Muscle layer of duodenum (tissue), 2 donors: ENCODE data around the gene CLMN.
A peak's percentile ranks its signal among the peaks of the same experiment; 100 is the strongest.

Source experiments
- H3K27ac ChIP-seq: one replicate; pipeline ENCODE4 v1.7.0; 2013; ENCODE audit warnings: mild to moderate bottlenecking, low read length
- H3K27me3 ChIP-seq: one replicate; pipeline ENCODE4 v1.7.0; 2013; ENCODE audit warnings: low read depth, mild to moderate bottlenecking, control low read depth, low read length
- H3K36me3 ChIP-seq, 2 donors: one replicate each; pipeline ENCODE4 v1.7.0; 2013; ENCODE audit warnings: low read length in 2 of 2, control low read depth in 1 of 2, mild to moderate bottlenecking in 1 of 2; ENCODE audit not compliant: insufficient read depth in 2 of 2, control insufficient read depth in 1 of 2
- H3K4me1 ChIP-seq, 2 donors: one replicate each; pipeline ENCODE4 v1.7.0; 2013; ENCODE audit warnings: low read length in 2 of 2, mild to moderate bottlenecking in 2 of 2, control low read depth in 1 of 2, moderate library complexity in 1 of 2; ENCODE audit not compliant: insufficient read depth in 2 of 2, control insufficient read depth in 1 of 2
- H3K4me3 ChIP-seq, 2 donors: one replicate each; pipeline ENCODE4 v1.7.0; 2013; ENCODE audit warnings: low read length in 2 of 2, low read depth in 1 of 2, mild to moderate bottlenecking in 1 of 2
- H3K9me3 ChIP-seq, 2 donors: one replicate each; pipeline ENCODE4 v1.7.0; 2013; ENCODE audit warnings: low read length in 2 of 2, control low read depth in 1 of 2, mild to moderate bottlenecking in 1 of 2; ENCODE audit not compliant: control insufficient read depth in 1 of 2
- donor health status: healthy.

CLMN gene

DNA sequence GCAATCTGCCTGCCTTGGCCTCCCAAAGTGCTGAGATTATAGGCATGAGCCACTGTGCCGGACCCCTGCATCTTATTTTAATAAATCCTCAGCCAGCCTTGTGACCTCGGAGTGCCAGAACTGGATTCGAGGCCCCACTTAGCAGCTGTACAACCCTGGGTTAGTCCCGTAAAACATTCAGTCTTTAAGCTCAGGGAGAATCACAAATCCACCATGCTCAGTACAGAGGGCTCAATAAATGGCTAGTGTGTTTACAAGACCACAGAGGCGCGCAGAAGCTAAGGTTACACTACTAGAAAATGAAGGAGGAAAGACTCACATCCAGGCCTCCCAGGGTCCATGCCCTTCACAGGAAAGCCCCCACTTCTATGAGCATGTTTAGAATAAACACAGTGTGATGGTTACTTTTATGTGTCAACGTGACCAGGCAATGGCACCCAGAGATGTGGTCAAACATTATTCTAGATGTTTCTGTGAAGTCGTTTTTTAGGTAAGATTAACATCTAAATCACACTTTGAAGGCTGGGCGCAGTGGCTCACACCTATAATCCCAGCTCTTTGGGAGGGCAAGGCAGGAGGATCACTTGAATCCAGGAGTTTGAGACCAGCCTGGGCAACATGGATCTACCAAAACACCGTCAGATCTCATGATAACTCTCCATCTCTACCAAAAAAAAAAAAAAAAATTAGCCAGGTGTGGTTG lies 55.3 kb downstream of the CLMN start:
- Histone ChIP-seq H3K4me3 (no peak overlapping the region), H3K27ac (no peak overlapping the region), H3K27me3 (no peaks in the 10 kb centered on the region), H3K9me3 (no peaks in the 10 kb centered on the region), H3K36me3 (no peaks in the 10 kb centered on the region), H3K4me1 (peaks cover 11 to 22% of the 10 kb centered on the region in 2 donors)

DNA sequence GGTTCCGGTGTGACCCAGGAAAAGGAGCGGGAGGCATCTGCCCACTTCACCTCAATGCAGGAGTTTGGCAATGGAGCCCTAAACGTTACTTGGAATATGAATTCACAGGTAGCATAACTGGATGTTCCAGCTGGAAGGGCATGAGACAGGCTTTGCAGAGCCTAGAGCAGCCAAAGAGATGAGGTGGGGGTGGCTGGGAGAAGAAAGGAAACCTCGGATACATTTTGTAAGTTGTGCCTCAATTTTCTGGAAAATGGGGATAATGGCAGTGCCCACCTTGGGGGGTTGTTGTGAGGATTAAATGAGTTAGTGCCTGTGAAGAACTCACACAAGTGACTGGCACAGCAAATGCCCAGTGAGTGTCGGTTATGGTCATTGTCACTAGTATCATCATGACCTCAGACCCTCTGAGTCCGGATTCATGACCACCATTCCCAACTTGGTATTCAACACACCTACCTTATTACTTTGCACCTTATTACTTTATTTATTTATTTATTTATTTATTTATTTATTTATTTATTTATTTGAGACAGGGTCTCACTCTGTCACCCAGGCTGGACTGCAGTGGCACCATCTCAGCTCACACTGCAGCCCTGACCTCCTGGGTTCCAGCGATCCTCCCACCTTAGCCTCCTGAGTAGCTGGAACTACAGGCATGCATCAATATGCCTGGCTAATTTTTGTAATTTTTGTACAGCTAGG lies 56.0 kb downstream of the CLMN start:
- H3K4me1 ChIP-seq = peaks cover 11 to 25% of the 10 kb centered on the region in 2 donors
- H3K4me3 ChIP-seq = no peak overlapping the region
- H3K27ac ChIP-seq = no peak overlapping the region

DNA sequence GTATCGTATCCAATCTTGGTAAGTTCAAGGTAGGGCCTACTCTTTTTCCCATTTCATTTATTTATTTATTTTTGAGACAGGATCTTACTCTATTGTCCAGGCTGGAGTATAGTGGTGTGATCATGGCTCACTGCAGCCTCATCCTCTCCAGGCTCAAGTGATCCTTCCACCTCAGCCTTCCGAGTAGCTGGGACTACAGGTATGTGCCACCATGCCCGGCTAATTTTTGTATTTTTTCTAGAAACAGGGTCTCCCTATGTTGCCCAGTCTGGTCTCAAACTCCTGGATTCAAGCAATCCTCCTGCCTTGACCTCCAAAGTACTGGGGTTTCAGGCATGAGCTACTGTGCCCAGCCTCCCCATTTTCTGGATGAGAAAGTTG lies 57.2 kb downstream of the CLMN start:
- Histone ChIP-seq H3K4me1 (peaks cover 11 to 25% of the 10 kb centered on the region in 2 donors), H3K4me3 (no peak overlapping the region), H3K27ac (no peak overlapping the region)

More for the DNA sequence above, 56.0 kb downstream of the CLMN start:
- no peaks in the 10 kb centered on the region for H3K27me3 ChIP-seq
- H3K36me3 ChIP-seq = no peaks in the 10 kb centered on the region
- H3K9me3 ChIP-seq = no peaks in the 10 kb centered on the region

DNA sequence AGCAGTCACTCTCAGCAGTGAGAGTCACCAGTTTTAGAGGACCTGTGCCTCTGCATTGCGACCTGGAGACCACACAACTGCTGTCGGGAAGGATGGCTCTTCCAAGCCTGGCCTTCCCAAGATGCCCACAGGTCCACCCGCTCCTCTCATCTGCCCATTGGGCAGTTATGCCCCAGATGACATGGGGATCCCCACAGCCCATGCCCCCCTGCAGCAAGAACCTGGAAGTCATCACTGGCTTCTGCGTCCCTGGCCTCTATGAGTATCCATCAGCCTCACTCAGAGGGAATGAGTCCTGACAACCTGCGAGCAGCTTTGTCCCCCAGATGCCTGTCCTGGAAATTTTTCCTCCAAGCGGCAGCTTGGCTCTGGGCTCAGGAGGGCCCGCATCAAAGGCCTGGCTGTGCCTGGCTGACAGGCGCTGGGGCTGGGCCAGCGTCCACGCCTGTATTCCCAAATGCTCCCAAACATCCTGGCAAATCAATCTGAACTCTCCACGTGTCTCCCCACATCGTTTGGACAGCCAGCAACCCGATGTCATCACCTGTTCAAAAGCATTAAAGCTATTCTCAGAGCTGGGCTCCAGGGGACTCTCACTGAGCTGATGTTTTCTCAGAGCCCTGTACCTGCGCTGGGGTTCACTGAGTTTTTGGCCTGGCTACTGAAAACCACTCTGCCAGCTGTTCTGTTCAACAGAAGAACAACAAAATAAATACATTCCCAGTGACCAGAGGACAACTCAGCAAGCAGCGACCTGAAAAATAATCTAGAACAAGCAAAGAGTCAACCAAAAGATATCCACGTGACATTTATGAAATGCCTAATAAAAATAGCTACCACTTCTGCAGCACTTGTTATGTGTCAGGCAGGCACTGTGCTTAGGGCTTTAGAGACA lies 57.8 kb downstream of the CLMN start:
- Histone ChIP-seq H3K27me3 (no peaks in the 10 kb centered on the region), H3K27ac (no peak overlapping the region), H3K4me3 (no peak overlapping the region), H3K4me1 (peaks cover 11 to 25% of the 10 kb centered on the region in 2 donors), H3K9me3 (no peaks in the 10 kb centered on the region), H3K36me3 (no peaks in the 10 kb centered on the region)

More for the DNA sequence above, 57.2 kb downstream of the CLMN start:
- Histone ChIP-seq H3K27me3 (no peaks in the 10 kb centered on the region), H3K9me3 (no peaks in the 10 kb centered on the region), H3K36me3 (no peaks in the 10 kb centered on the region)

DNA sequence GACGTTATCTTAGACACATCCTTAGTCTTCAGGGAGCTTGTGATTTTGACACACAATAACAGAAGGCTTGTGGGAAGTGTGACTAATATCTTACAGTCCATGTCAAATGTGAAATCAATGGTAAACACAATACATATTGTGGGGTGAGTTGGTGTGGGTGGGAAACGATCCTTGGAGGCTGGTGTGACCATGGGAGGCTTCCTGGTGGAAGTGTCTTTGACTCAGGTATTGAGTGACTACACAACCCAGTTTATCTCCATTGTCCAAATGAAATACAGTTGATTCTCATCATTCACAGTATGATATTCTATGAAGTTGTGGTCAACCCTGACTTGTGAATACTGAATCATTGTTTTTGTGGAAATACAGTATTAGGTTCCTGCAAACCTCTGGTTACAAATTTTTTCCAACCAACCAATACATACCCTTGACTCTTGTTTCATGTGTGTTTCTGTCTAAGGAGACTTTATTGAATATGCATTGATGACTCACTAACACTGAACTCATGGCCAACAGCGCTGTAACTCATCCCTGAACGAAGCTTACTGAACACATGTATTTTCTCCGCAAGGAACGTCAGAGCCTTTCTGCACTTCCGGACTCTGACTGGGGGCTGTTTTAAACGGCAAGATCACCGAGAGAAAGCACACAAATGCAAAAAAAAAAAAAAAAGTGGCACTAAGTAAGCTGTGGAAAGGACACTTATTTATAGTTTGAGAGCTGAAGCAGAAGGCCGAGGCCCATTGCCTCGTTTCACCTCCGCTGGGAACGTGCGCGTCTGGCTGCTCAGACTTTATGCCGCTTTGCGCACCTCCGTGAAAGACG lies 59.0 kb downstream of the CLMN start:
- peak overlapping the region; percentile 4 for H3K27ac ChIP-seq
- H3K4me1 ChIP-seq = peaks cover 8 to 28% of the 10 kb centered on the region in 2 donors

DNA sequence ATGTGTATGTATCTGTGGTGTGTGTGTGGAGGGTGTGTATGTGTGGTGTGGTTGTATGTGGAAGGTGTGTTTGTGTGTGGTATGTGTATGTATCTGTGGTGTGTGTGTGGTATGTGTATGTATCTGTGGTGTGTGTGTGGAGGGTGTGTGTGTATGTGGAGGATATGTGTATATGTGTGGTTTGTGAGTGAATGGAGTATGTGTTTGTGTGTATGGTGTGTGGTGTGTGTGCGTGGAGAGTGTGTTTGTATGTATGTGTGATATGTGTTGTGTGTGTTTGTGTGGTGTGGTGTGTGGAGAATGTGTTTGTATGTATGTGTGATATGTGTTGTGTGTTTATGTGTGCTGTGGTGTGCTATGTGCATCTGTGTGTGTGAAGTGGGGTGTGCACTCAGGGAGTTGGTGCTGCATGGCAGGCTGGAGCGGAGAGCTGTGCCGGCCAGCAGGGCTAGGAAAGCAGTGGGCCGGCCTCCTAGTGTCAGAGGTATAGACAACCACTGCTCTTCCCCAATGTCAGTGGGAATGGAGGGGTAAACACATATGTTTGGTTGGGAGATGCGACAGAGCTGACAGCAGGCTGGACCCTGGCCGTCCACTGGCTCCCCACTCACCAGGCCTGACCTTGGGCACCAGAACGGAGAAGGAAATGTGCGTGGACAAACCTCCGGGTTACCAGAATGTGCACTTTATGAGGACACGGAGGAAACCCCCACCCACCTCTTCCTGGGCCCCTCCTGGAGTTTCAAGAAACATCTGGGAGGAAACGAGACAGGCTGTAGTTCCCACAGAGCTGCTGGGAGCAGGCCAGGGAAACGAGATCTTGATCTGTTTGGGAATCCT lies 60.7 kb downstream of the CLMN start:
- H3K36me3 ChIP-seq = no peaks in the 10 kb centered on the region
- no peaks in the 10 kb centered on the region for H3K27me3 ChIP-seq
- no peak overlapping the region for H3K27ac ChIP-seq
- H3K4me1 ChIP-seq = peaks cover 0 to 23% of the 10 kb centered on the region in 2 donors
- no peaks in the 10 kb centered on the region for H3K9me3 ChIP-seq
- no peak overlapping the region for H3K4me3 ChIP-seq

More for the DNA sequence above, 59.0 kb downstream of the CLMN start:
- no peaks in the 10 kb centered on the region for H3K9me3 ChIP-seq
- no peak overlapping the region for H3K4me3 ChIP-seq
- H3K36me3 ChIP-seq = no peaks in the 10 kb centered on the region
- H3K27me3 ChIP-seq = no peaks in the 10 kb centered on the region

DNA sequence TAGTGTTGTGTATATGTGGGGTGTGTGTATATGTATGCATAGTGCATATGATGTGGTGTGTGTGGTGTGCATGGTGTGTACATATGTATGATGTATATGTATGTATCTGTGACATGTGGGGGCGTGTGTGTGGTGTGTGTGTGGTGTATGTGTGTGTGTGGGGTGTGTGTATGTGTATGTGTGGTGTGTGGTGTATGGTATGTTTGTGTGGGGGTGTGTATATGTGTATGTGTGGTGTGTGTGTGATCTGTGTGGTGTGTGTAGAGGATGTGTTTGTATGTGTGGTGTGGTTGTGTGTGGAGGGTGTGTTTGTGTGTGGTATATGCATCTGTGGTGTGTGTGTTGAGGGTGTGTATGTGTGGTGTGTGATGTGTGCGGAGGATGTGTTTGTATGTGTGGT lies 61.6 kb downstream of the CLMN start:
- Histone ChIP-seq H3K9me3 (no peaks in the 10 kb centered on the region), H3K27ac (no peak overlapping the region)

DNA sequence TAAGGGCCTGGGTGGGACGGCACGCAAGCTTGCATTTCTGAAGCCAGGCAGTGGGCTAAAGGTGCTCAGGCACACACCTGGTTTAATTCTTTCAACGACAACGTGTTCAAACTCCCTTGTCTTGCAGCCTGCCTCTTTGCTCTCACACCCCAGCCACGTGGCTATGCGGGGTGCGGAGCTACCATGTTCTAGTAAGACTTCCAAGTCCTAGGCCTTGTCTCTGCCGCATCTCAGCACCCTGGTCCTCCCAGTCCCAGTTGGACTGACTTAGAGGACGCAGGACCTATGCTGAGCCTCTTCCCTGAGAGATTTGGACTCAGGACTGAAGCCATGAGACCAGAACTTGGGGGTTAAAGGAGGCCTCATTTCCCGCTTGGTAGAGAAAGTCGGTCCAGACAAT lies 62.2 kb downstream of the CLMN start:
- Histone ChIP-seq H3K4me3 (no peak overlapping the region), H3K27me3 (no peaks in the 10 kb centered on the region), H3K9me3 (no peaks in the 10 kb centered on the region), H3K27ac (no peak overlapping the region), H3K4me1 (peaks cover 0 to 23% of the 10 kb centered on the region in 2 donors), H3K36me3 (no peaks in the 10 kb centered on the region)

More for the DNA sequence above, 61.6 kb downstream of the CLMN start:
- Histone ChIP-seq H3K4me3 (no peak overlapping the region), H3K27me3 (no peaks in the 10 kb centered on the region), H3K4me1 (peaks cover 0 to 23% of the 10 kb centered on the region in 2 donors), H3K36me3 (no peaks in the 10 kb centered on the region)

DNA sequence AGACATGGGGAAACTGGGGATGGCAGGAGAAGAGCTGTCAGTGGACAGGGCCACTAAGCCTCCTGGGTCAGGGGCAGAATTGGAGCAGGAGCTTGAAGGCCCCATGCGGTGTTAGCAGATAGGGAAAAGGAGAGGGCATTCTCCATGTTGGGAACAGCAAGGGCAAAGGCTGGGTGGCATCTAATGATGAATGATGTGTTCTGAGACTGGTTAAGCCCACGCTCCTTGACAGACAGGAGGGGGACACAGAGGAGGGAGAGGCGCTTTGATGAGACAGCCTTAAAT lies 63.0 kb downstream of the CLMN start:
- Histone ChIP-seq H3K27ac (no peak overlapping the region), H3K4me3 (no peak overlapping the region), H3K9me3 (no peaks in the 10 kb centered on the region), H3K4me1 (peaks cover 0 to 19% of the 10 kb centered on the region in 2 donors), H3K27me3 (no peaks in the 10 kb centered on the region), H3K36me3 (no peaks in the 10 kb centered on the region)

DNA sequence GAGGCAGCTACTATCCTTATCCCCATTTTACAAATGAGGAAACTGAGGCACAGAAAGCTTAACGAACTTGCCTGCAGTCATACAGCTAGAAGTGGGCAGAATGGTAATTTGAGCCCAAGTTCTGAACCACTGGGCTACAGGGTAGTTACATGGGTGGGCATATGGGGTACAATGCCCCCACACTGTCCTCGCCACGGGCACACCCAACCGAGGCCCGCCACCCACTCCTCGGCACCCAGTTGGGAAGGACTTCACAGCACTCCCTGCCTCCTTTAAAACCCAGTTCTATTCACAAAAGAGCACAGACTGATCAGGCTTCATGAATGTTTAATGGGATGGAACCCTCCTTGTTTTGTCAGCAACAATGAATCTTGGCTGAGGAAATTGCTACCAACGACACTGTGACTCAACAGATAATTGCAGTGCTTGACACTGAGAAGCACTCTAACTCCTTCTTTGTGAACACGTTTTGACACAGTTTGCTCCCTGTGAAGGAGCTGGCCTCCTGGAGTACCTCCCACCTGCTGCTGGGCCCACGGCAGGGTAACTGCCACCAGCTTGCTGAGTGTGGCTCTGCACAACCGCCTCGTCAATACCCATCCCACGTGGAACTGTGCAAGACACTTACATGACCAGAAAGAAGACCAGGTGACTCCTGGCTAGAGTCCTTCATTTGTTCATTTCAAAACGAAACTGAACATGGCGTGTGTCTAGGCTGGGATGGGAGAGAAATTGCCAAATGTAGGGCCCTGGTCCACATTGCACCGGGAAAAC lies 63.5 kb downstream of the CLMN start:
- Histone ChIP-seq H3K4me3 (no peak overlapping the region), H3K27ac (no peak overlapping the region), H3K27me3 (no peaks in the 10 kb centered on the region), H3K36me3 (no peaks in the 10 kb centered on the region), H3K9me3 (no peaks in the 10 kb centered on the region), H3K4me1 (peaks cover 0 to 16% of the 10 kb centered on the region in 2 donors)
